Endothelial cell of umbilical vein (primary cell): ENCODE measurements around the gene ABCA8. TPM values are rescaled to one million over a fixed set of nuclear protein-coding genes. Genes with fewer than 3 reads are reported as not detected.

Experiments used
- BruUV-seq: library from RNA; stranded (reverse); fragments of 400-500 nt; replicated peaks from 2 replicates; lab custom pipeline; 2021; lab: Mats Ljungman, UMichigan
- CTCF ChIA-PET: fragments of 300-600, 350-600 bp; sonication (Branson Sonifier 250); formaldehyde crosslinking; loops from one replicate; lab custom pipeline; 2021; ENCODE audit warnings: antibody characterized with exemption, inconsistent platforms; lab: Charles Lee
- POLR2A ChIA-PET: fragments of 300-600, 350-600 bp; sonication (Branson Sonifier 250); formaldehyde crosslinking; loops from one replicate; lab custom pipeline; 2021; ENCODE audit warnings: antibody characterized with exemption, inconsistent platforms; lab: Charles Lee
- DNase-seq: peaks from one replicate; pipeline ENCODE4 v3.0.0-alpha.2; 2011; ENCODE audit warnings: low read depth, low spot score
- FAIRE-seq: peaks from 2 replicates; lab custom pipeline; 2011; peaks lifted over from hg19 to GRCh38; lab: Jason Lieb, UNC
- H2AFZ ChIP-seq: 2 replicates; pipeline ENCODE4 v1.6.0; 2012; ENCODE audit warnings: low read depth, low read length, control low read depth, inconsistent platforms
- H3K27ac ChIP-seq: 2 replicates; pipeline ENCODE4 v1.5.1; 2011; ENCODE audit warnings: low read depth, mild to moderate bottlenecking, control low read depth, low read length, moderate library complexity; ENCODE audit not compliant: insufficient read depth
- H3K27me3 ChIP-seq, 2 experiments: 2 replicates each; pipeline versions ENCODE4 v1.6.0 to v1.6.1; 2011; ENCODE audit warnings: low read length in 2 of 2, mixed read lengths in 1 of 2; ENCODE audit not compliant: control insufficient read depth in 2 of 2, insufficient read depth in 2 of 2
- H3K36me3 ChIP-seq, 2 experiments: 2 replicates in 1 of 2; 3 replicates in 1 of 2; pipeline ENCODE4 v1.5.1; 2011; ENCODE audit warnings: low read length in 2 of 2, mild to moderate bottlenecking in 1 of 2, moderate library complexity in 1 of 2; ENCODE audit not compliant: control insufficient read depth in 2 of 2, insufficient read depth in 2 of 2; ENCODE audit errors: extremely low read depth in 1 of 2
- H3K4me1 ChIP-seq: 3 replicates; pipeline ENCODE4 v1.5.1; 2011; ENCODE audit warnings: mild to moderate bottlenecking, low read length; ENCODE audit not compliant: control insufficient read depth, insufficient read depth; ENCODE audit errors: extremely low read depth
- H3K4me2 ChIP-seq: 2 replicates; pipeline ENCODE4 v1.6.1; 2011; ENCODE audit warnings: low read length, control low read depth, mixed read lengths; ENCODE audit not compliant: insufficient read depth
- H3K4me3 ChIP-seq, 3 experiments: fragments of 200-600 bp in 1 of 3; sonication (generic), shearing (Covaris generic) in 1 of 3; replicated peaks in 1 of 3; 2 replicates each; pipeline ENCODE4 v1.5.1; 2011 to 2016; ENCODE audit warnings: control low read depth in 3 of 3, low read length in 3 of 3, mild to moderate bottlenecking in 2 of 3, inconsistent platforms in 1 of 3, low read depth in 1 of 3, moderate library complexity in 1 of 3; ENCODE audit not compliant: insufficient read depth in 1 of 3
- H3K79me2 ChIP-seq: 2 replicates; pipeline ENCODE4 v1.6.0; 2012; ENCODE audit warnings: low read length, inconsistent platforms; ENCODE audit not compliant: control insufficient read depth, insufficient read depth
- H3K9ac ChIP-seq: replicated peaks from 2 replicates; pipeline ENCODE3; 2011; ENCODE audit warnings: low read length, control low read depth; ENCODE audit not compliant: insufficient read depth; ENCODE audit errors: extremely low read depth
- H3K9me1 ChIP-seq: replicated peaks from 3 replicates; pipeline ENCODE4 v1.6.0; 2011; ENCODE audit warnings: mild to moderate bottlenecking, low read length; ENCODE audit not compliant: control insufficient read depth, insufficient read depth; ENCODE audit errors: extremely low read depth
- H3K9me3 ChIP-seq: replicated peaks from 2 replicates; pipeline ENCODE4 v1.5.1; 2012; ENCODE audit warnings: low read length, inconsistent platforms; ENCODE audit not compliant: control insufficient read depth, insufficient read depth
- H4K20me1 ChIP-seq: replicated peaks from 2 replicates; pipeline ENCODE3; 2011; ENCODE audit warnings: mild to moderate bottlenecking, low read length; ENCODE audit not compliant: control insufficient read depth, insufficient read depth; ENCODE audit errors: extremely low read depth
- EZH2 ChIP-seq: IDR thresholded peaks from 2 replicates; pipeline ENCODE4 v1.6.1; 2012; ENCODE audit warnings: borderline replicate concordance, low read depth, mild to moderate bottlenecking, moderate library complexity, low read length, inconsistent platforms; ENCODE audit not compliant: severe bottlenecking
- FOS ChIP-seq: IDR thresholded peaks from 2 replicates; pipeline ENCODE4 v1.6.1; 2011; ENCODE audit warnings: mild to moderate bottlenecking, low read length, moderate library complexity, borderline replicate concordance; ENCODE audit not compliant: insufficient read depth
- GATA2 ChIP-seq: IDR thresholded peaks from 2 replicates; pipeline ENCODE4 v1.7.0; 2011; ENCODE audit warnings: low read depth, mild to moderate bottlenecking, moderate library complexity, mixed read lengths, low read length; ENCODE audit not compliant: insufficient read length, insufficient read depth
- JUN ChIP-seq: IDR thresholded peaks from 2 replicates; pipeline ENCODE4 v1.6.1; 2011; ENCODE audit warnings: borderline replicate concordance, low read depth; ENCODE audit not compliant: insufficient read length, insufficient read depth
- MYC ChIP-seq: IDR thresholded peaks from one replicate; pipeline ENCODE4 v1.6.1; 2011; ENCODE audit warnings: mild to moderate bottlenecking, low read depth, low read length
- dilution Hi-C: fragments of 300-500 bp; cut with MboI; formaldehyde crosslinking; loops from one replicate; pipeline ENCODE4 v1.15.0; 2019; ENCODE audit warnings: low sequenced_read_pairs; ENCODE audit not compliant: extremely low pct_ligation_motif_present
- intact Hi-C: fragments of 100-400 bp; cut with micrococcal nuclease; formaldehyde crosslinking; loops from one replicate; pipeline ENCODE4 v1.10.0; 2022
- polyA plus RNA-seq, 4 experiments: library from polyadenylated mRNA; depleted of rRNA in 3 of 4; stranded (reverse) in 3 of 4; unstranded in 1 of 4; fragments of >200 nt; gene quantifications; 2 replicates each; pipeline versions ENCODE4 v1.2.1 to v1.2.3, GENCODE V29; 2011 to 2012; ENCODE audit warnings: missing spikeins in 1 of 4
- total RNA-seq: library from RNA; stranded (reverse); gene quantifications from 2 replicates; pipeline ENCODE4 v1.2.3, GENCODE V29; 2021
- TF ChIP-seq, protein P1 (sequence below), 2 donors: IDR thresholded peaks; 1 replicate in 1 of 2; 2 replicates in 1 of 2; pipeline ENCODE4 v1.5.1; 2011; ENCODE audit warnings: low read length in 2 of 2, mild to moderate bottlenecking in 2 of 2, moderate library complexity in 2 of 2, control low read depth in 1 of 2, inconsistent platforms in 1 of 2, low read depth in 1 of 2; ENCODE audit not compliant: insufficient read depth in 1 of 2; ENCODE audit errors: extremely low read depth in 1 of 2
- TF ChIP-seq, protein P2 (sequence below): IDR thresholded peaks from 2 replicates; pipeline ENCODE4 v1.6.1; 2011; ENCODE audit not compliant: insufficient read depth, insufficient read length

The ABCA8 gene
- total and polyA plus RNA-seq, 2 donors (not counting 3 experiments of a cell fraction or from before 2014, with no cell fraction given), result 0.99 to 1.7 TPM

DNA sequence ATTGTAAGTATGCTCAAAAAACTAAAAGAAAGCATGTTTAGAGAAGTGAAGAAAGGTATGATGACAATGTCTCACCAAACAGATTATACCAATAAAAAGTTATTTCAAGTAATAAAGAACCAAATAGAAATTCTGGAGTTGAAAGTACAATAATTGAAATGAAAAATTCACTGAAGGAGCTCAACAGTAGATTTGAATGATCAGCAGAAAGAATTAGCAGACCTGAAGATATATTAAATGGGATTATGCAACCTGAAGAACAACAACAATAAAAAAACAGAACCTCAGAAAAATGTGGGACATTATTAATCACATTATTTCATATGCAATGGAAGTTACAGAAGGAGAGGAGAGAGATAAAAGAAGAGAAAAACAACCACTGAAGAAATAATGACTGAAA lies 57.6 kb downstream of the ABCA8 start:
- no TSS peak for BruUV-seq
- no peaks in the 10 kb centered on the region for H3K9me1 ChIP-seq
- intact Hi-C loops (no loop called here), dilution Hi-C loops (no loop called here)
- peaks cover 9% of the 10 kb centered on the region for H3K4me1 ChIP-seq
- no peaks in the 10 kb centered on the region for H3K27me3 ChIP-seq
- no peak overlapping the region for H3K9ac ChIP-seq
- no peak overlapping the region for H2AFZ ChIP-seq
- ChIA-PET POLR2A (no interaction called here), CTCF (interaction anchor here (1.0 kb wide), 1 partner anchor 119 kb away, joined by 3 read pairs; no protein-coding TSS in a partner anchor)
- no peaks in the 10 kb centered on the region for H3K79me2 ChIP-seq
- no peaks in the 10 kb centered on the region for H4K20me1 ChIP-seq
- no peak overlapping the region for H3K27ac ChIP-seq
- DNase-seq, result no peak
- FAIRE-seq, result no peak
- no peaks in the 10 kb centered on the region for H3K9me3 ChIP-seq
- TF ChIP-seq EZH2, result no peak
- TF ChIP-seq, protein P1, sequence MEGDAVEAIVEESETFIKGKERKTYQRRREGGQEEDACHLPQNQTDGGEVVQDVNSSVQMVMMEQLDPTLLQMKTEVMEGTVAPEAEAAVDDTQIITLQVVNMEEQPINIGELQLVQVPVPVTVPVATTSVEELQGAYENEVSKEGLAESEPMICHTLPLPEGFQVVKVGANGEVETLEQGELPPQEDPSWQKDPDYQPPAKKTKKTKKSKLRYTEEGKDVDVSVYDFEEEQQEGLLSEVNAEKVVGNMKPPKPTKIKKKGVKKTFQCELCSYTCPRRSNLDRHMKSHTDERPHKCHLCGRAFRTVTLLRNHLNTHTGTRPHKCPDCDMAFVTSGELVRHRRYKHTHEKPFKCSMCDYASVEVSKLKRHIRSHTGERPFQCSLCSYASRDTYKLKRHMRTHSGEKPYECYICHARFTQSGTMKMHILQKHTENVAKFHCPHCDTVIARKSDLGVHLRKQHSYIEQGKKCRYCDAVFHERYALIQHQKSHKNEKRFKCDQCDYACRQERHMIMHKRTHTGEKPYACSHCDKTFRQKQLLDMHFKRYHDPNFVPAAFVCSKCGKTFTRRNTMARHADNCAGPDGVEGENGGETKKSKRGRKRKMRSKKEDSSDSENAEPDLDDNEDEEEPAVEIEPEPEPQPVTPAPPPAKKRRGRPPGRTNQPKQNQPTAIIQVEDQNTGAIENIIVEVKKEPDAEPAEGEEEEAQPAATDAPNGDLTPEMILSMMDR (IDR thresholded peaks at IDR 0.05; ENCODE audit: extremely low read depth in 1 of 2, insufficient read depth in 1 of 2, low read depth in 1 of 2, low read length in 2 of 2), result no peak
- TF ChIP-seq, protein P2, sequence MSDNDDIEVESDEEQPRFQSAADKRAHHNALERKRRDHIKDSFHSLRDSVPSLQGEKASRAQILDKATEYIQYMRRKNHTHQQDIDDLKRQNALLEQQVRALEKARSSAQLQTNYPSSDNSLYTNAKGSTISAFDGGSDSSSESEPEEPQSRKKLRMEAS, result no peak
- no peak for TF ChIP-seq MYC
- no peak for TF ChIP-seq JUN
- no peak overlapping the region for H3K4me2 ChIP-seq
- H3K36me3 ChIP-seq, result no peaks in the 10 kb centered on the region
- no peak overlapping the region for H3K4me3 ChIP-seq

DNA sequence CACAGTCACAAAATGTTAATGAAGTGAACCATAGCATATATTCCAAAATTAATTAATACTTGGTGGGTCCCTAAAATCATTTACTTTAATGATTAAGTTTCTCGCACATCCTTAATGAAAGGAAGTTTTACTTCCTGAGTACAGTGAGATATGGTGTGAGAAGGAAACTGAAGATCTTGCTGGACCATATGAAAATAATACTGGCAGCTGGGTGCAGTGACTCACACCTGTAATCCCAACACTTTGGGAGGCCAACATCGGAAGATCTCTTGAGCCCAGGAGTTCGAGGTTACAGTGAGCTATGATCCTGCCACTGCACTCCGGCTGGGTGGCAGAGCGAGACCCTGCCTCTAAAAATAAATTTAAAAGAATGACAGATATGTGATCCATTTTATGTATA lies 62.5 kb downstream of the ABCA8 start:
- intact Hi-C loops (no loop called here), dilution Hi-C loops (no loop called here)
- TF ChIP-seq FOS (peak; percentile 77), GATA2 (peak; percentile 67)
- TF ChIP-seq, protein P1 (IDR thresholded peaks at IDR 0.05; ENCODE audit: extremely low read depth in 1 of 2, insufficient read depth in 1 of 2, low read depth in 1 of 2, low read length in 2 of 2), result no peak
- Histone ChIP-seq H3K9ac (no peak overlapping the region), H3K4me2 (peak overlapping the region; percentile 17), H2AFZ (no peak overlapping the region), H3K27ac (no peak overlapping the region), H4K20me1 (no peaks in the 10 kb centered on the region), H3K9me3 (no peaks in the 10 kb centered on the region), H3K79me2 (no peaks in the 10 kb centered on the region), H3K27me3 (no peaks in the 10 kb centered on the region), H3K36me3 (no peaks in the 10 kb centered on the region), H3K4me3 (no peak overlapping the region), H3K9me1 (no peaks in the 10 kb centered on the region), H3K4me1 (peaks cover 13% of the 10 kb centered on the region)
- DNase-seq (peak; percentile 39), FAIRE-seq (peak; percentile 76)
- POLR2A ChIA-PET, result no interaction called here
- no TSS peak for BruUV-seq
- CTCF ChIA-PET, result interaction anchor here (0.9 kb wide), 1 partner anchor 12 kb away, joined by 3 read pairs; no protein-coding TSS in a partner anchor
